GM13976 (cell line): Measurements from ENCODE around the gene ARV1.

Source experiments
- DNase-seq: peaks from one replicate; pipeline ENCODE4 v3.0.0; 2012; ENCODE audit warnings: low spot score
- in situ Hi-C: fragments of 300-500 bp; cut with MboI; formaldehyde crosslinking; loops from one replicate; pipeline ENCODE4 v1.12.0; 2022; ENCODE audit warnings: low sequenced_read_pairs, mixed read lengths, inconsistent platforms; ENCODE audit not compliant: unreplicated experiment
- TF ChIP-seq, protein P1 (sequence below): IDR thresholded peaks from 2 replicates; pipeline ENCODE4 v1.5.1; 2012; ENCODE audit warnings: borderline replicate concordance, mild to moderate bottlenecking; ENCODE audit not compliant: insufficient read depth; ENCODE audit errors: extremely low read depth, missing control alignments, control extremely low read depth

Gene ARV1

DNA sequence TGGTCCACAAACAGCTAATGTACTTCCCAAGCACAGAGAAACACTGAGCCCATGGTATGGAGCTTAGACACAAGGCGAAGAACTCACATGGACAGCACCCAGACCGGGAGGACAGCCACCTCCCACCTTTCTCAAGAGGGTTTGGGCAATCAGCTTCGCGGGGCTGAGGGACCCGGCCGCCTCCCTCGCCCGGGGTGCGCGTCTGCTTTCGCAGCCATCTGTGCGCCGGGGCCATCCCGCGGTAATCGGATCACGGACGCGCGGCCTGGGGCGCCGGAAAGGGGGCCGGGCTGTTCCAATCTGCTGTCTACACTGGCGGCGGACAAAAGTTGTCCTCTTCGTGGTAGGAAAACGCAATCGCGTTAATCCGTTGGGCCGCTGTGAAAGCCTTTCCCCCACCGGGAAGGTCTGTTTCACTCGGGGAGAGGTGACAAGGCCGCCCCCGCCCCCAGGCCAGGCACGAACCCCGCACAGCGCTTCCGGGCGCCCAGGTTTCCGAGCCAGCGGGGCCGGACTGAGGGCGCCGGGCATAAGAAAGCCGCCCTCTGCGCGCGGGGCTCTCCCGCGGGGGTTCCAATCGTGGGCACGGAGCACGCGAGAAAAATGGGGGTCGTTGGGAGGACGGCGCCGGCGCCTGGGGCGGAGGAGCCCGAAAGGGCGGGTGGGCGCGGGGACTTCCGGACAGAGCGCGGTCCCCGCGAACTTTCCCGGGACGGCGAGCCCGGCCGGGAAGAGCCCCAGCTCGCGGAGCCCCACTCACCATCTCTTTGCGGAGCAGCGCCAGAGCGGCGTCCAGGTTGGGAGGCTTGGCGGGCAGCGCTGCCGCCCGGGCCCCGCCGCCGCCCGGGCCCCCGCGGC lies 60.5 kb downstream of the ARV1 start:
- DNase-seq = peak; percentile 64
- TF ChIP-seq, protein P1, sequence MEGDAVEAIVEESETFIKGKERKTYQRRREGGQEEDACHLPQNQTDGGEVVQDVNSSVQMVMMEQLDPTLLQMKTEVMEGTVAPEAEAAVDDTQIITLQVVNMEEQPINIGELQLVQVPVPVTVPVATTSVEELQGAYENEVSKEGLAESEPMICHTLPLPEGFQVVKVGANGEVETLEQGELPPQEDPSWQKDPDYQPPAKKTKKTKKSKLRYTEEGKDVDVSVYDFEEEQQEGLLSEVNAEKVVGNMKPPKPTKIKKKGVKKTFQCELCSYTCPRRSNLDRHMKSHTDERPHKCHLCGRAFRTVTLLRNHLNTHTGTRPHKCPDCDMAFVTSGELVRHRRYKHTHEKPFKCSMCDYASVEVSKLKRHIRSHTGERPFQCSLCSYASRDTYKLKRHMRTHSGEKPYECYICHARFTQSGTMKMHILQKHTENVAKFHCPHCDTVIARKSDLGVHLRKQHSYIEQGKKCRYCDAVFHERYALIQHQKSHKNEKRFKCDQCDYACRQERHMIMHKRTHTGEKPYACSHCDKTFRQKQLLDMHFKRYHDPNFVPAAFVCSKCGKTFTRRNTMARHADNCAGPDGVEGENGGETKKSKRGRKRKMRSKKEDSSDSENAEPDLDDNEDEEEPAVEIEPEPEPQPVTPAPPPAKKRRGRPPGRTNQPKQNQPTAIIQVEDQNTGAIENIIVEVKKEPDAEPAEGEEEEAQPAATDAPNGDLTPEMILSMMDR = no peak
- in situ Hi-C loops = no loop called here

DNA sequence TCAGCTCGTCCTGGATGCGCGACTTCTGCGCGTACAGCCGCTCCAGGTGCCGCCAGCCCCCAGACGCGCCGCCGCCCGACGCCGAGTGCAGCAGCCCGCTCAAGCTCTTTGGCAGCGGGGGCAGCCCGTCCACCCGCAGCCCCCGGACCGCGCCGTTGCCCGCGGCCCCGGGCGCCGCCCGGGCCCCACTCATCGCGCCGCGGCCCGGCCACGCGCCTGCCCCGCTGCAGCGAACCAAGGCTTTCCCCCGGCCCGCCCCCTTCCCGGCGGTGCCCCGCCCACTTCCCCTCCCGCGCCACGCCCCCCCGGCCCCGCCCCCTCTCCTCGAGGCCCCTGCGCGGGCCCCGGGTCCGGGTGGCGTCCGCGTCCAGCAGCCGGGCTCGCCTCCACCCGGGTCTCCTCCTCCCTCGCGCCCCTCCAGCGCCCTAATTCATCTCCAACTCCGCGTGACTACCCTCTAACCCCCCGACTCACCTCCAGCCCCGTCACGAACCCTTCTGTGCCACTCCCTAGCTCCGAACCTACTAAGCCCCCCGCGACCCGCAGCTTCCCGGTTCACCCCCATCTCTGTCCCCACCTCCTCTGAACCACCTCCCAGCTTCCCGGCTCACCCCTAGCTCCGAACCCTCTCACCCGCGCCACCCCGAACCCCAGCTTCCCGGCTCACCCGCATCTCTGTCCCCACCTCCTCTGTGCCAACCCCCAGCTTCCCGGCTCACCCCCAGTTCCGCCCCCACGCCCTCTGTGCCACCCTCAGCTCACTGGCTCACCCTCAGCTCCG lies 61.3 kb downstream of the ARV1 start, which contains the start of gene FAM89A:
TSS of gene FAM89A (minus strand) at position 236 of the 781 bp plus-strand sequence. CDS start at position 193, 43 bp downstream.
- in situ Hi-C loops = no loop called here
- TF ChIP-seq, protein P1 = no peak
- DNase-seq = peak; percentile 92

DNA sequence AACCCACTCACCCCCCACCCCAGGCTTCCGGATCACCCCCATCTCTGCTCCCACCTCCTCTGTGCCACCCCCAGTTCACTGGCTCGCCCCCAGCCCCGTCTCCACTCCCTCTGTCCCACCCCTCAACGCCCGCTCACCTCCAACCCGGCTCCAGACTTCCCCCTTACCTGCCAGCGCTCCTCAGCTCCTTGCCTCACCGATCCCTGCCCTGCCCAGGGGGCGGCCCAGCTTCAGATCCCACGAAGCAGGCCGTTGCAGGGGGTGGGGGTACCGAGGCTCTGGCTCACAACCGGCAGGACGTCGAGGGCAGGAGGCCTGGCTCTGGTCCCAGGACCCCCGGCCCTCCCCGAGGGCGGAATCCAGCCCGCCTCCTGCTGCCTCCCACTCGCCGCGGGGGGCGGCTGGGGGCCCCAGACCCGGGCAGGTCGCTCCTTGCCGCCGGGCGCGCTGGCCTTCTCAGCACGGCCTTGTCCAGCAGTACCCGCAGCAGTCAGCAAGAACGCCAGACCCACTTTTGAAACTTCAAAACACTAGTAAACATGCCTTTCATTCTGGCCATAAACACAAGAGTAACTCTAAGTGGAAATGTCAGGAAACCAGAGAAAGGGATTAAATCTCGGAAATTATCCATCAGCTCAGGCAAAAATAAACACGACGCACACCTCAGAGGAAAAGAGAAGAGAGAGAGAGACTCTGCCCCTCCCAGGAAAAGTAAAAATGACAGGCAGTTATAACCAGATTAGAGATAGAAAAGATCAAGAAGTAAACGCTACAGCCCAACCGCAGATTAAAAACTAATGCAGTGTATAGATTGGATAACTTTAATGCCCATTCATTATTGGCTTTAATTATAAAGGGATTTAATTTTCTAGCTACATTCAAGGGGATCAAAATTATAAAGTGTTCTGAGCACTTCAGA lies 62.2 kb downstream of the ARV1 start:
- DNase-seq = no peak
- in situ Hi-C loops = no loop called here
- TF ChIP-seq, protein P1 = no peak

DNA sequence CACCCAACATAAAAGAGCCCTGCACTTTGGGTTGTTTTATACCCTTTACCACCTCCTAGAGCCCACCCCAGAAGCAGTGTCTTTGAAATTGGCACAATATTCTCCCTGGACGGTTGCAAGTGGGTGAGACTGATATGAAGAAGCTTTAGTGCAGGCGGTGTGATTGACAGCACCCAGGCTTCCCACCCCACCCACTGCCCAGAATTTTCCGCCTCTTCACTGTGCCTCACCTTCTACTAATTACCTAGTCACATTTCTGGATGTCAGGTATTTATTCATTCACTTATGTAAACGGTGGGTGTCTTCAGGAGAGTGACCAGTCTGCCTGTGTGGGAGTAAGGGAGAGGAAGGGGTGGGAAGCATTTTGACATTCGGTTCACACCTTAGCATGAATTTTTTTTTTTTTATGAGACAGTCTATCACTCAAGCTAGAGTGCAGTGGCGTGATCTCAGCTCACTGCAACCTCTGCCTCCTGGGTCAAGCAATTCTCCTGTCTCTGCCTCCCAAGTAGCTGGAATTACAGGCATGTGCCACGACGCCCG lies 62.9 kb downstream of the ARV1 start:
- TF ChIP-seq, protein P1 = no peak
- in situ Hi-C loops = no loop called here
- no peak for DNase-seq

DNA sequence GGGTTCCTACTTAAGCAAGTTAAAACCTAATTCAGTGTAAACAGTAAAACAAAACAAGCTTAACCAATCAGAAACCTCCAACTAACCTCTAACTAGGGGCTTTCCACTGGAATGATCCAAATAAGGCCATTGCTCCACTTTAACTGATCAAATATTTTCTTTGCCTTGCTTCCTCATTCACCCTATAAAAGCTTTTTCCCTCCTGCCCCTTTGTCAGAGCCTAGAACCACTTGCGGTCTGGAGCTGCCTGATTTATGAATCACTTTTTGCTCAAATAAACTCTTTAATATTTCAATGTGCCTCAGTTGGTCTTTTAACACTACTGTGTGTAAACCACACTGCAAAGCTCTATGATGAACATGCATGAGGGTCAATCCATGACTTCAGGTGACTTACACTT lies 65.7 kb downstream of the ARV1 start:
- DNase-seq = no peak
- in situ Hi-C loops = no loop called here
- TF ChIP-seq, protein P1 = no peak
